Fibroblast of lung (primary cell): ENCODE results near the gene RNU2-63P. TPM values are rescaled to one million over a fixed set of nuclear protein-coding genes. Genes with fewer than 3 reads are reported as not detected.
"Not testable (repeated sequence)": the region's sequence is repeated elsewhere in the genome, so short reads cannot be mapped to it uniquely, and the experiment has no call there.

ENCODE experiments used
- DNase-seq, 2 donors: peaks; one replicate each; pipeline versions ENCODE4 v3.0.0 to v3.0.0-alpha.2; 2010; ENCODE audit warnings: low read depth in 2 of 2
- H2AFZ ChIP-seq: 2 replicates; pipeline ENCODE4 v1.5.1; 2012; ENCODE audit warnings: low read length, control low read depth, inconsistent platforms
- H3K27ac ChIP-seq: 2 replicates; pipeline ENCODE4 v1.5.1; 2011; ENCODE audit warnings: low read length, control low read depth; ENCODE audit not compliant: insufficient read depth
- H3K27me3 ChIP-seq: 2 replicates; pipeline ENCODE4 v1.5.1; 2011; ENCODE audit warnings: mild to moderate bottlenecking, low read length; ENCODE audit not compliant: control insufficient read depth, insufficient read depth
- H3K36me3 ChIP-seq: 2 replicates; pipeline ENCODE4 v1.5.1; 2011; ENCODE audit warnings: low read length; ENCODE audit not compliant: control insufficient read depth, insufficient read depth
- H3K4me1 ChIP-seq: 2 replicates; pipeline ENCODE4 v1.5.1; 2011; ENCODE audit warnings: low read length; ENCODE audit not compliant: control insufficient read depth, insufficient read depth; ENCODE audit errors: extremely low read depth
- H3K4me2 ChIP-seq: 2 replicates; pipeline ENCODE4 v1.5.1; 2011; ENCODE audit warnings: low read length, control low read depth; ENCODE audit not compliant: insufficient read depth; ENCODE audit errors: extremely low read depth
- H3K4me3 ChIP-seq, 4 experiments: fragments of 200-600 bp in 1 of 4; sonication (generic) in 1 of 4; replicated peaks in 1 of 4; 2 replicates each; pipeline ENCODE4 v1.5.1; 2011 to 2016; ENCODE audit warnings: low read length in 4 of 4, low read depth in 3 of 4, mild to moderate bottlenecking in 3 of 4, control low read depth in 2 of 4, inconsistent platforms in 1 of 4, mixed read lengths in 1 of 4; ENCODE audit not compliant: insufficient read depth in 1 of 4; ENCODE audit errors: control extremely low read depth in 1 of 4
- H3K79me2 ChIP-seq: 2 replicates; pipeline ENCODE4 v1.5.1; 2012; ENCODE audit warnings: mild to moderate bottlenecking, low read length, inconsistent platforms; ENCODE audit not compliant: control insufficient read depth, insufficient read depth
- H3K9ac ChIP-seq: 2 replicates; pipeline ENCODE4 v1.5.1; 2011; ENCODE audit warnings: mild to moderate bottlenecking, low read length, control low read depth; ENCODE audit not compliant: insufficient read depth
- H3K9me3 ChIP-seq: 2 replicates; pipeline ENCODE4 v1.5.1; 2012; ENCODE audit warnings: low read depth, low read length; ENCODE audit not compliant: control insufficient read depth, insufficient read depth
- H4K20me1 ChIP-seq: 2 replicates; pipeline ENCODE4 v1.5.1; 2011; ENCODE audit warnings: low read length; ENCODE audit not compliant: control insufficient read depth, insufficient read depth; ENCODE audit errors: extremely low read depth
- EZH2 ChIP-seq: IDR thresholded peaks from 2 replicates; pipeline ENCODE4 v1.5.1; 2012; ENCODE audit warnings: low read length, control low read depth, mild to moderate bottlenecking; ENCODE audit errors: missing control alignments
- polyA plus RNA-seq, 2 donors: library from polyadenylated mRNA; depleted of rRNA in 1 of 2; stranded (reverse) in 1 of 2; unstranded in 1 of 2; fragments of >200 nt; gene quantifications; 2 replicates each; pipeline ENCODE4 v1.2.1, GENCODE V29; 2011 to 2012; ENCODE audit warnings: missing spikeins in 1 of 2
- total RNA-seq: library from RNA; depleted of rRNA; stranded (reverse); fragments of >200 nt; gene quantifications from 2 replicates; pipeline ENCODE4 v1.2.1, GENCODE V29; 2014
- TF ChIP-seq, protein P1 (sequence below), 2 donors: IDR thresholded peaks in 1 of 2; conservative IDR thresholded peaks in 1 of 2; 1 replicate in 1 of 2; 2 replicates in 1 of 2; pipeline ENCODE4 v1.5.1; 2011 to 2012; ENCODE audit warnings: low read length in 2 of 2, control low read depth in 1 of 2, inconsistent platforms in 1 of 2, low read depth in 1 of 2, mild to moderate bottlenecking in 1 of 2

The RNU2-63P gene
- total and polyA plus RNA-seq, 2 donors (not counting 1 experiment from before 2014, with no cell fraction given), result 268 TPM; not detected in 1

DNA sequence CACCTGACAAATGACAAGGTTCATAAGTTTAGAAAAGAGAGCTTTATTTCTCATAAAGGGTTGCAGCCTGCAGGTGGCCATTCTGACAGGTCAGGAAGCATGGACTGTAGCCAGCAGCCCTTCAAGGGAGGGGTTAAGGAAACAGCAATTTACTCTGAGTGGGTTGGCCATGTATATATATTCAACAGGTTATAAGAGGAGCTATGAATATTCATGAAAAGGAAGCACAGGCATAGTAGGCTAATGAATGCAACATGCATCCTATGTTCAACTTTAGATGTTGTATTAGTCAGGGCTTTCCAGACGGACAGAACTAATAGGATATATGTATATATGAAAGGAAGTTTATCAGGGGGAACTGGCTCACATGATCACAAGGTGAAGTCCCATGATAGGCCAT lies 20.6 kb downstream of the RNU2-63P start:
- H4K20me1 ChIP-seq, result no peaks in the 10 kb centered on the region
- H3K4me1 ChIP-seq, result no peaks in the 10 kb centered on the region
- H3K4me2 ChIP-seq, result no peak overlapping the region
- H2AFZ ChIP-seq, result no peak overlapping the region
- no peak overlapping the region for H3K9ac ChIP-seq
- no peak overlapping the region for H3K4me3 ChIP-seq
- H3K79me2 ChIP-seq, result no peaks in the 10 kb centered on the region
- TF ChIP-seq, protein P1, sequence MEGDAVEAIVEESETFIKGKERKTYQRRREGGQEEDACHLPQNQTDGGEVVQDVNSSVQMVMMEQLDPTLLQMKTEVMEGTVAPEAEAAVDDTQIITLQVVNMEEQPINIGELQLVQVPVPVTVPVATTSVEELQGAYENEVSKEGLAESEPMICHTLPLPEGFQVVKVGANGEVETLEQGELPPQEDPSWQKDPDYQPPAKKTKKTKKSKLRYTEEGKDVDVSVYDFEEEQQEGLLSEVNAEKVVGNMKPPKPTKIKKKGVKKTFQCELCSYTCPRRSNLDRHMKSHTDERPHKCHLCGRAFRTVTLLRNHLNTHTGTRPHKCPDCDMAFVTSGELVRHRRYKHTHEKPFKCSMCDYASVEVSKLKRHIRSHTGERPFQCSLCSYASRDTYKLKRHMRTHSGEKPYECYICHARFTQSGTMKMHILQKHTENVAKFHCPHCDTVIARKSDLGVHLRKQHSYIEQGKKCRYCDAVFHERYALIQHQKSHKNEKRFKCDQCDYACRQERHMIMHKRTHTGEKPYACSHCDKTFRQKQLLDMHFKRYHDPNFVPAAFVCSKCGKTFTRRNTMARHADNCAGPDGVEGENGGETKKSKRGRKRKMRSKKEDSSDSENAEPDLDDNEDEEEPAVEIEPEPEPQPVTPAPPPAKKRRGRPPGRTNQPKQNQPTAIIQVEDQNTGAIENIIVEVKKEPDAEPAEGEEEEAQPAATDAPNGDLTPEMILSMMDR (conservative IDR thresholded peaks at IDR 0.05 in 1 of 2, IDR thresholded peaks at IDR 0.05 in 1 of 2; ENCODE audit: low read depth in 1 of 2, low read length in 2 of 2), result no peak
- no peak for TF ChIP-seq EZH2
- DNase-seq, result no peak
- H3K27me3 ChIP-seq, result no peaks in the 10 kb centered on the region
- no peaks in the 10 kb centered on the region for H3K9me3 ChIP-seq
- H3K27ac ChIP-seq, result no peak overlapping the region
- no peaks in the 10 kb centered on the region for H3K36me3 ChIP-seq

DNA sequence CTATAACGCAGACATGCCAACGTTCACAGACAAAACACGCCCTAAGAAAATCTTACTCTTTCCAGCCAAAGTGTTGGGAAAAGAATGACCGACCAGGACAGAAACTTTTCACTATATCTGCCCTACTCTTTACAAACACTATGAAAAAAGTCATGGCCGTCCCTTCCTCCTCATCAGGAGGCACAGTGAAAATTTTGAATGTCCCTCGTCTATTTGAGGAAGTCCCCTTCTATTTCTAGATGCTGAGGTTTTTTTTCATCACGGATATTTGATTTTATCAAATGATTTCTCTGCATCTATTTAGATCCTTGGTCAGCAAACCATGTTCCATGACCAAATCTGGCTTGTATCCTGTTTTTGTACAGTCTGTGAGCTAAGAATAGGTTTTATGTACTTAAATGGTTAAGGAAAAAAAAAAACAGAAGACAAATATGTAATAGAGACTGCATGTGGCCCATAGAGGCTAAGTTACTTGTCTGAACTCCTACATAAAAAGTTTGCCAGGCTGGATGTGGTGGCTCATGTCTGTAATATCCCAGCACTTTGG lies 22.0 kb downstream of the RNU2-63P start:
- H3K4me2 ChIP-seq, H3K79me2 ChIP-seq, H3K4me3 ChIP-seq, DNase-seq, H3K9ac ChIP-seq, H3K36me3 ChIP-seq, H3K27ac ChIP-seq, H2AFZ ChIP-seq, H3K4me1 ChIP-seq, H3K27me3 ChIP-seq, H4K20me1 ChIP-seq, H3K9me3 ChIP-seq: not testable (repeated sequence)

DNA sequence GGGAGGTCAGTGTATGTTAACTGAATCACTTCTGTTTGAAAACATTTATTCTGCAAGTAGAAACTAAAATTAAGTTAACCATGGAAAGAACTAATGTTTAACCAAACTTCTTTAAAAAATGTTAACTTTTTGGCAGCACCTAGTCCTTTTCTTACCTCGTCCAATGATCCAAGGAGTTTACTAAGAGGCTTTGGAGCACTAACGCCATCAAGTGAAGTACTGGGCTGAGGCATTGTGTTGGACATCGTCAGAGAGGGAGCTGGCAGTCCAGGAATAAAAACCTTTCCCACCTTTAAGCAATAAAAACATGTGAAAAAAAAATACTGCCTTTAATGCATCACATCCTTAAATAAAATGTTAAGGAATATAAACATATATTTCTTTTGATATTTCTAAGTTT lies 23.8 kb downstream of the RNU2-63P start:
- H3K27me3 ChIP-seq, H2AFZ ChIP-seq, H3K4me2 ChIP-seq, H3K9me3 ChIP-seq, H3K4me3 ChIP-seq, H3K36me3 ChIP-seq, H3K4me1 ChIP-seq, H3K27ac ChIP-seq, H3K79me2 ChIP-seq, H4K20me1 ChIP-seq, H3K9ac ChIP-seq, DNase-seq: not testable (repeated sequence)

DNA sequence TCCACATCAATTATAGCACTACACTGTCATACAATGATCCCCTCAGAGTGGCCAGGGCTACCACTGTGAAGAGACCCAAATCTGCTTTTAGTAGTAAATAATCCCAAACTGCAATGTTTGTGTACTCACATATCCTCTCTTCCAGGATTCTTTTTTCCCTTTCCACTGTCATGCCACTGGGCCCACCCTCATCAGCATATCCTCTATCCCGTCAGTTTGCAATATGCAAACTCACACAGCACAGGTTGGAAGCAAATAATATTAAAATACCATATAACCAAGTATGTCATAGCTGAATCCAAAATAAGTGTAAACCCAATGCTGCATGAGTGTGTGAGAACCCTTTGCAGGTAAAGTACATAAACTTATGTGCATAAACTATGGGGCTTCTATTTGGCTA lies 28.9 kb downstream of the RNU2-63P start:
- not testable (repeated sequence) for H3K4me3 ChIP-seq, H3K27me3 ChIP-seq, H3K4me2 ChIP-seq, H3K36me3 ChIP-seq, H2AFZ ChIP-seq, H4K20me1 ChIP-seq, H3K79me2 ChIP-seq, DNase-seq, H3K9ac ChIP-seq, H3K27ac ChIP-seq, H3K9me3 ChIP-seq, H3K4me1 ChIP-seq

DNA sequence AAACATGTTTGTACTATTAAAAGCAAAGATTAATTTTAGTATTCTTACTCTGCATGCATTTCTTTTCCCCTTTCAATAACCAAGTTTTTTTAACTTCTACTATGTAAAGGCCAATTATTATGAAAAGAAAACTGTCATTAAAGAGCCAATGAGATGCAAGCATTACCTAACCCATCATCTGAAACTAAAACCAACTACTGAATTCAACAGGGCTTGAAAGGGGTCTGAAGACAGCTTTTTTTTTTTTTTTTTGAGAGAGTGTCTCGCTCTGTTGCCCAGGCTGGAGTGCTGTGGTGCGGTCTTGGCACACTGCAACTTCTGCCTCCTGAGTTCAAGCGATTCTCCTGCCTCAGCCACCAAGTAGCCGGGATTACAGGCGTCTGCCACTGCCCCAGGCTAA lies 30.4 kb downstream of the RNU2-63P start:
- not testable (repeated sequence) for H3K4me2 ChIP-seq, H4K20me1 ChIP-seq, H3K9ac ChIP-seq, H3K4me1 ChIP-seq, H3K36me3 ChIP-seq, H2AFZ ChIP-seq, H3K27ac ChIP-seq, H3K4me3 ChIP-seq, DNase-seq, H3K79me2 ChIP-seq, H3K9me3 ChIP-seq, H3K27me3 ChIP-seq

DNA sequence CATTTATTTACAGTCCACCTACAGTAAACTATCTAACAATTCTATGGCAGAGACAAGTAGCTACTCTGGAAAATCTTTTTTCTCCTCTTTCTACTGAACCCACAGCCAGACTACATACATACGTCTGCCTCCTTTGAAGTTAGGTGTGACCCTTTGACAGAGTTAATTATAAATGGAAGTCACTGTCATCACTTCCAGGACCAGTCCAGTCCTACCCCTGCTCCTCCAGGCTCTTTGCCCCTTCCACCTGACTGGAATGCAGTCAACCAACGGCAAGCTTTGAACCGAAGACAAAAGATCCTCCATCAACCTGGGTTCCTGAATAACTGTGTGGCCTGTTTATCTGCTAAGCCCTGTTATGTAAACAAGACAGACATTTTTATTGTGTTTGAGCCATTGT lies 35.2 kb downstream of the RNU2-63P start:
- H3K9ac ChIP-seq, H3K4me3 ChIP-seq, H3K4me1 ChIP-seq, H3K27ac ChIP-seq, H3K79me2 ChIP-seq, DNase-seq, H3K36me3 ChIP-seq, H2AFZ ChIP-seq, H3K4me2 ChIP-seq, H4K20me1 ChIP-seq, H3K27me3 ChIP-seq, H3K9me3 ChIP-seq: not testable (repeated sequence)
